HepG2 (cell line): ENCODE results near the gene FMN2.

Experiments
- CERS6 ChIP-seq: sonication (generic); formaldehyde crosslinking; IDR thresholded peaks from 2 replicates; pipeline ENCODE4 v1.5.0; 2020; ENCODE audit warnings: missing genetic modification reagents
- GPN1 ChIP-seq: sonication (generic); formaldehyde crosslinking; IDR thresholded peaks from 2 replicates; pipeline ENCODE4 v1.5.1; 2020; ENCODE audit warnings: missing genetic modification reagents, borderline replicate concordance
- PBX3 ChIP-seq: sonication (generic); formaldehyde crosslinking; IDR thresholded peaks from 2 replicates; pipeline ENCODE4 v1.8.1; 2023; ENCODE audit warnings: missing genetic modification reagents, inconsistent platforms, borderline replicate concordance
- PCBP2 ChIP-seq: fragments of 200-400 bp; formaldehyde crosslinking; optimal IDR thresholded peaks from 2 replicates; pipeline ENCODE3; 2018; ENCODE audit warnings: low read length, low read depth; ENCODE audit not compliant: poor library complexity, severe bottlenecking
- POLR2AphosphoS5 ChIP-seq: IDR thresholded peaks from 2 replicates; pipeline ENCODE4 v1.6.1; 2012; ENCODE audit warnings: low read depth, low read length
- SKI ChIP-seq: fragments of 450-650 bp; IDR thresholded peaks from one replicate; pipeline ENCODE4 v1.6.1; 2018; ENCODE audit warnings: mild to moderate bottlenecking; ENCODE audit not compliant: partially characterized antibody
- ZBTB7A ChIP-seq: sonication (generic); formaldehyde crosslinking; IDR thresholded peaks from 2 replicates; pipeline ENCODE4 v1.8.0; 2022; ENCODE audit warnings: mild to moderate bottlenecking, missing genetic modification reagents
- ZFY ChIP-seq: sonication (generic); formaldehyde crosslinking; IDR thresholded peaks from 2 replicates; pipeline ENCODE4 v1.4.0; 2020; ENCODE audit warnings: missing genetic modification reagents

GRCh38 chr1:240491156-240491555, 399.5 kb downstream of the FMN2 start:
- TF ChIP-seq PBX3 (CRISPR knock-in tag) (no peak), ZFY (CRISPR knock-in tag) (no peak), GPN1 (CRISPR knock-in tag) (no peak), SKI (no peak), POLR2AphosphoS5 (no peak), CERS6 (CRISPR knock-in tag) (no peak), ZBTB7A (CRISPR knock-in tag) (no peak), PCBP2 (no peak)
